ENCODE results near the gene BMPR1B.

BMPR1B gene

DNA sequence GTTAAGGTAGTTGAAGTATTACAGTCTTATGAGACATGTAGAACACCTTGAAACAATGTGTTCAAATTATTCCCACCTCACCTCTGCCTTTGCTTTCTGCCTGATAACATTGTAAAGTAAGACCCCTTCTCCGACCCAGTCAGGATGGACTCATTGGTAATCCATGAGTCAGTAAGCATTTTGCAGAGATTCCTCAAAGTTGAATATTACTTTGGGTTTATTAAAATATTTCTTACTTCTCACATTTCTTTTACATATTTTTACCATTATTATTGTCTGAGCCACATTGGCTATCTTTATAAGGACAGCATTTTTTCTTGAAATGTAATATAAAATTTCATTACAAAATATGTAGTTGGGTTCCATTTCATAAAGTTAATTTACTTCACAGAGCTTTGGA is 201.6 kb downstream of the BMPR1B start:
- DNase-seq (ENCODE audit: low read depth in 3 of 3): no peak

DNA sequence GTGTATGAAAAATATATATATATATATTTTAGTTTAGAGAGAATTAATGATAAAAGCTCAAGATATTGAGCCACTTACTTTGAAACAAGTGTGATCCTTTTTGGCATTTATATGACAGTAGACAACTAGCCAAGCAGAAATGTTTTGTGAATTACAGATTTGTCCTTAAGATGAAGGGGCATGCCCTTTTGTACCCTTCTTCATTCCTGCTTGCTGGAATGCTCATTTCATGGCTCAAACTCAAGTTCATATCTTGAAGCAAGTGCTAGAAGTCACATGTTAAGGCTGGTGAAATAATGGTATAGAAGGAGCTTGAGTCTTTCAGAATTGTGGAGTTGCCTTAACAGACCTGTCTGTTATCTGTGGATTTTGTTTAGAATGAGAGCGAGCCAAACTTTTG is 203.0 kb downstream of the BMPR1B start:
- no peak for DNase-seq (ENCODE audit: low read depth in 3 of 3)

DNA sequence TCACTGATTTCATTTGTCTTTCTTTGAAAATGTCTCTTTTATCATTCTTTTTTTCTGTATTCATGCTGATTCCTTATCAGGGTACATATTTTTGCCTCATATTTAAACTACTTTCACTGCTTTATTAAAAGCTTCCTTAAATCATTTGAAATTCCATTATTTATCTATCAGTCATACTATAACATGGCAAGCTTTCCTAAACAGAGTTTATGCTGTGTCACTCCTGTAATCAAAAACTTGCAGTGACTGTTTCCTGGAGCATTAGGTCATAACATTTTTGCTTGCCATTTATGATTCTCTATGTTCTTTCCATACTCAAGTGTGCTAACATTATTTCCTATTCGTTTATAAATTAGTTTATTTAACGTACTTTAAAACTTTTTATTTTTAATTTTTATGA is 203.7 kb downstream of the BMPR1B start:
- DNase-seq (ENCODE audit: low read depth in 3 of 3): no peak

DNA sequence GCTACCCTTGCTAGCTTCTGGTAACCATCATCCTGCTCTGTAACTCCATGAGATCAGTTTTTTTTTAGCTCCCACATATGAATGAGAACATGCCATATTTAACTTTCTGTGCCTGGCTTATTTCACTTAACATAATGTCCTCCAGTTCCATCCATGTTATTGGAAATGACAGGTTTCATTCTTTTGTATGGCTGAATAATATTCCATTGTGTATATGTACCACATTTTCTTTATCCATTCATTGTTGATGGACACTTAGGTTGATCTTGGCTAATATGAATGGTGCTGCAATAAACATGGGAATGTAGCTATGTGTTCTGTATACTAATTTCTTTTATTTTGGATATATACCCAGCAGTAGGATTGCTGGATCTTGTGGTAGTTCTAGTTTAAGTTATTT is 204.7 kb downstream of the BMPR1B start:
- no peak for DNase-seq (ENCODE audit: low read depth in 3 of 3)

DNA sequence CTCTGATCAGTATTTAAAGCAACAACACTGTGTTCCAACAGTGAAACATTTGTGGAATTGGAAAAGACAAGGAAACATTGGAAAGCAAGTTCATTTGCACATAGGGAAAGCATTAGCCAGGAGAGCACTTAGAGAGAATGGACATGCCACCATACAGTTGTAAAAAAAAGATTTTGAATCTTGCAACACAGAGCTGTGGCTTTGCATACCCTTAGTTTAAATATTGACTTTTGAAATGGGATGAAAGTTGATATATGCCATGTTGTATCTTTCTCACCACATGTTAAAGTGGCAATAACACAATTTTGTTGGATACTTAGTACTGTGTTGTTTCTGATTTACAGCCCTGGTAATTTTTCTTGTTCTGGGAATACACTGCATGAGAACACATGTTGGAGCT is 208.1 kb downstream of the BMPR1B start:
- DNase-seq (ENCODE audit: low read depth in 3 of 3): no peak

DNA sequence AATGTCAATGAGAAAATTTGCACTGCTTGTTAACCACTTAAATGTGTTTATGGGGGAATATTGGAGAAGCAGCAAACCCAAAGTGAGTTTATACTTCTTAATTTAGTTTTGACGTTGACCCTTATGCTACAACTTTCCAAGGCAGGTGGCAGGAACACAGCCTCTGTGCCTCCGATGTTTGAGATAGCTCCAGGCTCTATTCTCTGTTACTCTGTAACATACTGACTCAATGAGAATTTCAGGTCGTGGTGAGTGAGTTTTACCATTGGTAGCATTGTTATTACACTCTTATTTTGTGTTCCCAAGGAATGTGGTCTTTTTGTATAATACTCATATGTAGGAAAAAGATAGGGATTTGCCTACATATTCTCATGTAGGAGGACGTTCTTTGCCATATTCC is 210.7 kb downstream of the BMPR1B start:
- no peak for DNase-seq (ENCODE audit: low read depth in 3 of 3)

DNA sequence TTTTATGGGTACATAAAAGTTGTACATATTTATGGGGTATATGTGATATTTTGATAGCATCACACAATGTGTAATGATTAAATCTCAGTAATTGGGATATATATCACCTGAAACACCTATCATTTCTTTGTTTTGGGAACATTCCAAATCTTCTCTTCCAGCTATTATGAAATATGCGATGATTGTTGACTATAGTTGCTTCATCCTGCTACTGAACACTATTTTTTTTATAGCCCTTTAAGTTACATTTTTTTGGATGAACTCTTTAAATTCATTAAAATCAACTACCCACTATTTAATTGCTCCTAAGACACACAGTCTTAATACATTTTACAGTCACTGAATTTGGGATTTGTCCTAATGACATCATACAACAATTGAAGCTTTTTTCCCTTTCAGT is 212.9 kb downstream of the BMPR1B start:
- no peak for DNase-seq (ENCODE audit: low read depth in 3 of 3)

DNA sequence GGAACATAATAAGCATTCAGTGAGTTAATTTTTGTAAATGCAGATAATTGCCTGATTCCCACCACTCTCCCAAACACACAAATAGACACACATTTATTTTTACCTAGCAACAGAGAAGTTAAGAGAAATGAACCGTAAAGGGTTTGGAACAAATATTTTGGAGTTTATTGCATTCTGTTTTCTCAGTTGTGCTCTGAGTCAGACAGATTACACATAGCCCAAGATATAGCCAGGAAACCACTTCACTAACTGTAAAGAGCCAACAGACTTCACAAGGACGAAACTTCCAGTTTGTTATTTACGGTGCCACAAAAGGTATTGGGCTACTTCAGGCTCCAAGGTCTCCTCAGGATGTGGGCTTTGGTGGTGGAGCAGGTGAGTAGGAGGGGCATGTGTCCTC is 217.0 kb downstream of the BMPR1B start:
- DNase-seq (ENCODE audit: low read depth in 3 of 3): no peak

DNA sequence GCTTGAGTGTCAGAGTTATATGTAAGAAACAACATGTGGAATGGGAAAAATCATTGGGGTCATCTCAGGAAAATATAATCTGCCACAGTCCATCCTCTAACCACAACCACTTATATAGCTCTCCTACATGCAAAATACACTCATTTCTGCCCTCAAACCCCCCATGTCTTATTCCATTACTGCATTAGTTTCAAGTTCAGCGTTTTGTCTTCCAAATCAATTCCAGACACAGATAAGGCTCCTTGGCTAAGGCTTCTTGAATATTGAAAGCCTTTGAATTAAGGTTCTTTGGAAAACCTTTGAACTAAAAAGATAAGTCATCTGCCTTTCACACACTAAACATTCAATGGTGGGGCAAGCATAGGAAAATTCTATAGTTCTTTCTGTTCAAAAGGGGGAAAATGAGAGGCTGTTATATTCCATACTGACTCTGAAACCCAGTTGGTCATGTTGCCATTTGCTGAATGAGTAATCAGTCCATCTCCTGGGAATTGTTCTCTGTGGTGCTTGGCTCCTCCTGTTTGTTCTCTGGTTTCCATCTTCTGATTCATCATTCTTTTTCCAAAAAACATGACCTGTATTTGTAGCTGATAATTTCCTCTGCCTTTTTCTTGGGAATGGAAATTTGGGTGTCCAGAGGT is 218.7 kb downstream of the BMPR1B start:
- DNase-seq (ENCODE audit: low read depth in 3 of 3): no peak

DNA sequence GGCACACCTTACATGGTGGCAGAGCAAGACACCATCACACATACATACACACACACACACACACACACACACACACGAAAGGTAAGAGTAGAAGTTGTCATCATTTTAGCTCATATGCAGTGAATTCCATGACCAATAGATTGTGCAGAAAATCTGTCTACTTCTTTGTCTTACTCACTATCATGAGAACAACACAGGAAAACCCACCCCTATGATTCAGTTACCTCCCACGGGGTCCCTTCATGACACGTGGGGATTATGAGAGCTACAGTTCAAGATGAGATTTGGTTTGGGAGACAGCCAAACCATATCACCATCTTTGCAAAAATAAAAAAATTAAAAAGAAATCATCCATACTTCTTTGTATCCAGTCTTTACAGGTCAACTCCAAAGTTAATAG is 221.1 kb downstream of the BMPR1B start:
- DNase-seq (ENCODE audit: low read depth in 3 of 3): no peak

DNA sequence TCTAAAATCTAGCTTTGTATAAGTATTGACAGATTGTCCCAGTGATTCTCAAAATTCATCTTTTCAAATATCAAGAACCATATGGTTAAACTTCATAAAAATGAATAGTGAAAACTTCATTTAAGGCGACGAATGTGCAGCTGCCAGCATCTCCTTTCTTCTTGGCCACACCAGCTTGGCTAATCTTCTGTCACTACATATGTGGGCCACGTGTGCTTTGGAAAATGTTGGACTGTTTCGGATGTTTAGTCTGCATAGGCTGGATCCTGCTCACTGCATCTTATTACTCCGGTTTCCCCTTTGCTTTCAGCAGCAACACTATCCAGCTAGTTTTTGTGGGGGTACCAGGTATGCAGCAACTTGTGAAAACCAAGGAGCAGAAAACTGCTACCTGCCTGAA is 221.9 kb downstream of the BMPR1B start:
- DNase-seq (ENCODE audit: low read depth in 3 of 3): no peak

DNA sequence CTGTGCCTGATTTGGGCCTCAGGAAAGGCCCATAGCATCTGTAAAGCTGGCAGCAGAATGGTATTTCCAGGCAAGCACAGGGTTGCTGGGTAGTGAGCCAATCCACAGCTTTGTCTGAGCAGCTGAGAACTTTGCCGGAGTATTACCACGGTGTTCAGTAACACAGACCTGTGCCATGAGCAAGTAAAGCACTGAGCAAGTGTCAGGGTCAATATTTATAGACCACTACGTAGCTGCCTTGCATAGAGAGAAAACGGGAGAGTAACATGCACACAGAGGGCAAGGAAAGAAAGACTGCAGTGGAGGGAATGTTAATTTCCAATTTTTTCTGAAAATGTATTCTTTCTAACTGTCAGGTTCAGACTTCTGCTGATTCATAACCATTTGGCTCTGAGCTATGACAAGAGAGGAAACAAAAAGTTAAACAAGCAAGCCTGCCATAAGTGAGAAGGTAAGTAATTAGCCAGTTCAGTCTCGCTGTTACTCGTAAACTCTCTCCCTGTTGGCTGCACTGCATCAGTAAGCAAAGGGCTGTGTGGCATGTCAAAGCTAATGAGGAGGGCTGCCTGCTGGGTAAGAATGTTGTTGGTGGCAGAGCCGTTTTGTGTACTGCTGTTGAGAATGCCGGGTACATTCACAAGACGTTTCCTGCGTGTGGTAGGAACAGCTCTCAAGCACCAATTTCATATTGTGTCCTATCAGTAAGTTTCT is 238.1 kb downstream of the BMPR1B start:
- no peak for DNase-seq (ENCODE audit: low read depth in 3 of 3)

DNA sequence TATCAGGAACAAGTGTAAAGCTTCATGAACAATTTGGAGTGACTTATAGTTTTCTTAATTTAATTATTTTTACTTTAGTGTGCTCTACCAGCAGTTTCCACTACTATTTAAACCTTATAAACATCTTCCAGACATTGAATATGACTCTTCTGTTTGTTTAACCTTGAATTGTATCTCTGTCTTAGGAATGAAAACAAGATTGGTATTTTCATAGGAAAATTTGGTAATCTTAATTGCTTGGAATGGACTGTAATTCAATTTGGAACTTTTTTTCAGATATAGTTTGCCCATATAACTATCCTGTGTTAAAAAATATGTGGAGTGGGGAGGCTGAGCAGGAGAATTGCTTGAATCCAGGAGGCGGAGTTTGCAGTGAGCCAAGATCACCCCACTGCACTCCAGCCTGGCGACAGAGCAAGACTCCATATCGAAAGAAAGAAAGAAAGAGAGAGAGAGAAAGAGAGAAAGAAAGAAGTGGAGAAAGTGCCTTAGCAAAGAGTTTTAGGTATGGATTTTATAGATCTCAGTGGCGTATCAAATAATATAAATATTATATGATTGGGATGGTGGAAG is 242.4 kb downstream of the BMPR1B start:
- DNase-seq (ENCODE audit: low read depth in 3 of 3): no peak

DNA sequence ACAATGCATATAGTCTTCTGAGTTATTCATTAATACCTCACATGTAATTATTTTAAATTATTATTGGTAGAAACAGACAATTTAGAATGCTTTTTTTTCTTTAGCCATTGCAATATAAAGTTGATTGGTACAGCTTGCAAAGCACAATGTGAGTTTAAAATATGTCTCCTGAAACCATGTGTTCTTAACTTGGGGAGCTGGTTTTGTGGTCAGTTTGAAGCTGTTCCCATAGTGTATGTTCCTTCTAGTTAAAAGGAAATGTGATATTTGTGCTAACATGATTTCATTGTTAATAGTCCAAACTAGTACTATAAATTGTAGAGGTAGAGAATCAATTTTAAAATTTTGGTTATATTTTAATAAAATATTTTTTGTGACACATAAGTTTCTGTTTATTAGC is 247.2 kb downstream of the BMPR1B start:
- DNase-seq (ENCODE audit: low read depth in 3 of 3): no peak

DNA sequence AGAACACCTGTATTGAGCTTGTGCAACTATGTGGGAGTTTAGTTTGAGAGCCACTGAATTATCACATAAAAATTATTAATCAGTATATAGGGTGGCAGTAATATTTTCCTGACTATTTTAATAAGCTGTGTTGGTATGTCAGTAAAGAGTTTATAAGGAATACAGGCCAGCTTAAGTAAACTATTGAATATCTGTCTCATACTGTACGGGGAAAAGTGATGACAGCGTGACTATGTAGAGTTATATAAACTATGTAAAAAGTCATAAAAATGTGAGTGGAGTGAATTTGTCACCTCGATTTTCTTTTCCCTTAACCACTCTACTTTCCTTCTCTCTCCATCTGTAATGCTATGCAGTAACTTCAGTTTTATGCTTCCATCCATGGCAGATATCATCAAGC is 250.2 kb downstream of the BMPR1B start:
- DNase-seq (ENCODE audit: low read depth in 3 of 3): no peak

DNA sequence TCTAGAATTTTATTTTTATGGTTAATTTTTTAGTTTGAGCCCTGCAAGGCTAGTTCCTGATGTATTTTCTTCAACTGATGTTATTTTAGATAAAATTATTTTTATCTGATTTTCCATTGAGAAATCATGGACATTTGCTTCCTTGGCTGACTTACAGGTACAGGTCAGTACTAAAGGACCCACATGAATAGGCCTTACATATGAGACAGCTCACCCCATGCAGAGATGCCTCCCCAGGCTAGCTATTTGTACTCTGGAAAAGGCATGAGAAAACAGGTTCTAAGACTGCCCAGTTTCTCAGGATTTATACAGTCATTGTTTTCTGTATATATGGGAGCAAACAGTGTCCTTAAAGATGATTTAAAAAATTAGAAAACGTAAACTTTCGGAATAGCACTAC is 255.5 kb downstream of the BMPR1B start:
- no peak for DNase-seq (ENCODE audit: low read depth in 3 of 3)

DNA sequence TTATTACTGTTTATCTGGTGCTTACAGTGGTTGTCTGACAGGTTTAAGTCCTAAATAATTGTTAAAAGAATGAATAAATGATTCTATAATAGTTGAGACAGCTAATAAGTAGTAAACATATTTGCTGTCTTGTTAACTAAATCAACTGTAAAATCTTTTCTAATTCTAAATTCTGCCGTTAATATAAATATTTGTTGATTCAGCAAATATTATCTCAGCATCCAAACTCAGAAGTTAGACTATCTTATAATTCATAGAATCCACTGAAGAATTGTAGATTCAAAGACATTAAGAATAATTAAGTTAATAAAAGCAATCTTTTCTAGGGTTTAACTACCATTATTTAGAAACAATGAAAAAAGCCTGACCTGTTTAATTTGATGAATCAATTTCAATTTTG is 256.3 kb downstream of the BMPR1B start:
- DNase-seq (ENCODE audit: low read depth in 3 of 3): no peak

DNA sequence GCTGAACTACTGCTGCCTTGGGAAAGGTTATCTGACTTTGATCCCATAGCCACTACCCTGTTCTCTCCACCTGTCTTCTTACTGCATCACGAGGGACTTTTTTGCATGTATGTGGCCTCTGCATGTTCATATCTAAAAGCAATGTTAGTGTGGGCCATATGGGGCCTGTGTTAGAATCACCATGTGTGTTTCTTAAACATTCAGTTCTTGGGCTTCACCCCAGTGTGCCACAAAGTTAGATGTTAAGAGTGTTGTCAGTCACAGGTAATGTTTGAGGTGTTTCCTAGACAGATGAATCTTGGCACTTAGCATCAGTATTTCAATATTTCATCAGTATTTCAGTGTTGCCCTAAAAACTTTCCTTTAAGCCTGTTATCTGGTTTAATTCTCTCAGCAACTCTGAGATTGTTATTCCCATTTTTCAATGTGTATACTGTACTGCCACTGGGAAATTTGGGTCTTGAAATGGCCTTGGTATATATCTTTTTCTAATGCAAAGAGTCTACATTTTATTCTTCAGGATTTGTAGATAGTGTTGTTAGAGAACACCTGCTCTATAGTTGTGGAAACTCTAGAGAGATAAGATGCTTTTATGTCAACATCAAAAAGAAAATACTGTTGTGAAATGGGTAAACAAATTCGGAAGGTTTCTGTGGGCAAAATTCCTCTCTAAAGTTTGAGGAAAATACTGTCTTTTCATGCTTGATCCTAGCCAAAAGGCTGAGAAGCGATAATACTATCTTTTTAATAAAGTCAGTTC is 259.7 kb downstream of the BMPR1B start:
- no peak for DNase-seq (ENCODE audit: low read depth in 3 of 3)

DNA sequence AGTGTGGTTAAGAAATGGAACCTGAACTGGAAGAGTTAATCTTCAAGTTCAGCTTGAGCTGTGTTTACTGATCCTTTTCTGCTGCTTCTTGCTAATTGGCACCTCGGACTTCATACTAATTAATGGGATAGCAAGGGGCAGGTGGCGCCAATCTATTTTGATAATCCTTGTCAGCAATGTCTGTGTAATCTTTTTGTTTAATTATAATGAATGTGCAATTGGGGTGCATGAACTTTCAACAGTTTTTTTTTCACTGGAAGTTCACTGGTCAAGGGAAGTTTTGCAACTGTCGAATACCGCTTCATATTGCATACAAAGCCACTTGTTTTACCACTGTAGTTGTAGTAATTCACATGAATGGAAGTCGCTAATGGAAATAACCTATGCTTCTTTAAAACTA is 261.0 kb downstream of the BMPR1B start:
- no peak for DNase-seq (ENCODE audit: low read depth in 3 of 3)

DNA sequence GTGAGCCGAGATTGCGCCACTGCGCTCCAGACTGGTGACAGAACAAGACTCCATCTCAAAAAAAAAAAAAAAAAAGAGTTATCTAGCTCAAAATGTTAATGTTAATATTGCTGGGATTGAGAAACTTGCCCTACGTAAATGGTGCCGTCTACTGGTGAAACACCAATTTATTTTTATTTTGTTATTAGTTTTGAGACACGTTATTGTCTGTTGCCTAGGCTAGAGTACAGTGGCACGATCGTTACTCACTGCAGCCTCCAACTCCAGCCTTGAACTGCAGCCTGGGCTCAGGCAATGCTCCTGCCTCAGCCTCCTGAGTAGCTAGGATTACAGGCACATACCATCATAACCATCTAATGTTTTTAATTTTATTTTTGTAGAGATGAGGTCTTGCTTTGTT is 262.8 kb downstream of the BMPR1B start:
- DNase-seq (ENCODE audit: low read depth in 3 of 3): no peak

DNA sequence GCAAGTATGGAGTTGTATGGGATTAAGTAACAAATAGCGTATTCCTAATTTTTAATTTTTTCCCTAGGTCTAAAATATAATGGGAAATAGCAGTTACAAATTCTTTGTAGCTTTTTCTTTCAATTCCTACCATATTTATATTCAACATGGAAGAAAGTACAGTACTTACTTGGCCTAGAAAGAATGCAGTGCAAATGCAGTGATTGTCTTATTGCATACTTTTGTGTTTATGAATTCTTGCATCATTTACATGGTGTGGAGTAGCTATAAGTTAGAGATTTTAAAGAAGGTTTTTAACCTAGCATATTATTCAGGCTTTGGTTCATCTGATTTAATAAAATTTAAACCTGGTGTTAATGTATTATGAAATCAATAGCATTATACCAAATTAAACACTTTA is 263.3 kb downstream of the BMPR1B start:
- no peak for DNase-seq (ENCODE audit: low read depth in 3 of 3)

DNA sequence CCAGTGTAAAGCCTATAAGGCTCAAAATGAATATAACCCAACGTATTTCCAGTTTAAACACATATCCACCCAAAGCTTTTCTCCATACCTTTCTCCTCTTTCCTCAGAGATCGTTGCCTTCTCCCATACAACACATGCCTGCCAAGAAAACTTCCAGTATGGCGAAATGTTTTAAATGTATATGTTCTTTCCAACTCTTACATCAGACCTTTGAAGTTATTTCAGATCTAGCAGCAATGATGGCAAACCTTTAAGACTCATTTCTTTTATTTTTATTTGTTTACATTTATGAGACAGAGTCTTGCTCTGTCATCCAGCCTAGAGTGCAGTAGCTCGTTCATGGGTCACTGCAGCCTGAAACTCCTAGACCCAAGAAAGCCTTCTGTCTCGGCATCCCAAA is 265.4 kb downstream of the BMPR1B start:
- no peak for DNase-seq (ENCODE audit: low read depth in 3 of 3)
